ENCODE measurements around the gene IGSF5. TPM values are rescaled to one million over a fixed set of nuclear protein-coding genes. Genes with fewer than 3 reads are reported as not detected.
"Not testable (repeated sequence)": the region's sequence is repeated elsewhere in the genome, so short reads cannot be mapped to it uniquely, and the experiment has no call there.

The IGSF5 gene
- not detected for total RNA-seq (ENCODE audit: unreplicated experiment)
- long read RNA-seq: 0 reads

DNA sequence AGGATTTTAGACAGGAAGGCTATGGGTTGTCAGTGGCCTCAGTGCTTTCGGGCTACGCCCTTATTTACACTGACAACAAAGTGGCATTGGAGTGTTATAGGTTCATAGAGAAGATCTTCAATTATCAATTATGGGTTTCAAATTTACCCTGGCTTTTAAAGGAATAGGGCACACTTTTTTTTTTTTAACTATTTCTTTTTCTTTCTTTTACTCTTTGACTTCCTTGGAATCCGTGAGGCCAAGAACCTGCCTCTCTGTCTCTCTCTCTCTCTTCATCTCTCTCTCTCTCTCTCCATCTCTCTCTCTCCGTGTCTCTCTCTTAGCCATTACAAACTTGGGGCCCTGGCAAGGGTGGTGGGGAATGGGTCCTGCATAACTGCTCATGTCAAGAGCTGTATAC, at the start of gene IGSF5:
TSS of gene IGSF5 (plus strand) at position 301 of the 400 bp plus-strand sequence. CDS start 327 bp downstream, outside the sequence.
- H3K27ac Mint-ChIP-seq (ENCODE audit: unreplicated experiment); H3K4me3 Mint-ChIP-seq (ENCODE audit: unreplicated experiment); H3K27me3 Mint-ChIP-seq (ENCODE audit: unreplicated experiment); H3K4me1 Mint-ChIP-seq (ENCODE audit: low read depth, unreplicated experiment); H3K9me3 Mint-ChIP-seq (ENCODE audit: unreplicated experiment); DNase-seq; H3K36me3 Mint-ChIP-seq (ENCODE audit: unreplicated experiment): not testable (repeated sequence)

DNA sequence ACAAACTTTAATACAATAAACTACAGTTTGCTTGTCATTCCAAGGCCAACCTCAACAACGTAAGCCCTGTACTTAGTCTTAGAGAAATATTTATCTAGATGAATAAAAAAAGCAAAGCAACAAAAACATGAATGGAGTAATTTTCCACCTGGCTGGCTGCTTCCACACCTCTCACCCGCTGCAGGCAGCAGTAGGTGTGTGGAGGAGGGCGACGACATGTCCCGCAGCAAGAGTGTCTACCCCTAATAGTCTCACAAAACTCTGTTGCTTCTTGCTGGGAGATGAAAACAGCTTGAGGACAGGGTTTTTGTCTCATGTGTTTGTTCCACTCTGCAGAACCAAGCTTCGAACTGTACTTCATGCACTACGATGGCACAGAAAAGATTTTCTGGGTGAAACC, 48.8 kb upstream of the IGSF5 start:
- H3K27me3 Mint-ChIP-seq (ENCODE audit: unreplicated experiment): no peaks in the 10 kb centered on the region
- no peak for DNase-seq
- H3K27ac Mint-ChIP-seq (ENCODE audit: unreplicated experiment): no peak overlapping the region
- H3K4me3 Mint-ChIP-seq (ENCODE audit: unreplicated experiment): no peak overlapping the region
- H3K9me3 Mint-ChIP-seq (ENCODE audit: unreplicated experiment): peaks cover 2% of the 10 kb centered on the region
- no peaks in the 10 kb centered on the region for H3K4me1 Mint-ChIP-seq (ENCODE audit: low read depth, unreplicated experiment)
- TF ChIP-seq, protein P1, sequence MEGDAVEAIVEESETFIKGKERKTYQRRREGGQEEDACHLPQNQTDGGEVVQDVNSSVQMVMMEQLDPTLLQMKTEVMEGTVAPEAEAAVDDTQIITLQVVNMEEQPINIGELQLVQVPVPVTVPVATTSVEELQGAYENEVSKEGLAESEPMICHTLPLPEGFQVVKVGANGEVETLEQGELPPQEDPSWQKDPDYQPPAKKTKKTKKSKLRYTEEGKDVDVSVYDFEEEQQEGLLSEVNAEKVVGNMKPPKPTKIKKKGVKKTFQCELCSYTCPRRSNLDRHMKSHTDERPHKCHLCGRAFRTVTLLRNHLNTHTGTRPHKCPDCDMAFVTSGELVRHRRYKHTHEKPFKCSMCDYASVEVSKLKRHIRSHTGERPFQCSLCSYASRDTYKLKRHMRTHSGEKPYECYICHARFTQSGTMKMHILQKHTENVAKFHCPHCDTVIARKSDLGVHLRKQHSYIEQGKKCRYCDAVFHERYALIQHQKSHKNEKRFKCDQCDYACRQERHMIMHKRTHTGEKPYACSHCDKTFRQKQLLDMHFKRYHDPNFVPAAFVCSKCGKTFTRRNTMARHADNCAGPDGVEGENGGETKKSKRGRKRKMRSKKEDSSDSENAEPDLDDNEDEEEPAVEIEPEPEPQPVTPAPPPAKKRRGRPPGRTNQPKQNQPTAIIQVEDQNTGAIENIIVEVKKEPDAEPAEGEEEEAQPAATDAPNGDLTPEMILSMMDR (IDR thresholded peaks at IDR 0.05; ENCODE audit: partially characterized antibody, unreplicated experiment): no peak
- no peaks in the 10 kb centered on the region for H3K36me3 Mint-ChIP-seq (ENCODE audit: unreplicated experiment)

DNA sequence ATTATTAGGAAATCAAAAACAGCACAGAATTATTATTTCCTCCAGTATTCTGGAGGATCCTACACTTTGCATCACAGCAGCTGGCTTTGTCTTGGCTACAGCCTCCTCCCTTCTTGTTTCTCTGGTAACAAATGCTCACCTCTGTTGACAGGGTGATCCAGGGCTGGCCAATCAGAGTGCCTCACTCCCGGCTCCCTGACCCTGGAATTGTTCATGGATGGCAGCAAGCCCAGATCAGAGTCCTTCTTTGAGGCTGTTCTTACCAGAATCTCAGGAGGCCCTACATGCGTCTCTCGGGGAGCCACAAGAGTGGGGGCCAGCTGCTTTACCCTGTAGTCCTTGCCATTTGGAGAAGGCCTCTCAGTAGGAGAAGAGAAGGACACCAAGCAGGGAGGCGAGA, 48.4 kb upstream of the IGSF5 start:
- peaks cover 2% of the 10 kb centered on the region for H3K9me3 Mint-ChIP-seq (ENCODE audit: unreplicated experiment)
- no peaks in the 10 kb centered on the region for H3K27me3 Mint-ChIP-seq (ENCODE audit: unreplicated experiment)
- no peak overlapping the region for H3K4me3 Mint-ChIP-seq (ENCODE audit: unreplicated experiment)
- no peaks in the 10 kb centered on the region for H3K4me1 Mint-ChIP-seq (ENCODE audit: low read depth, unreplicated experiment)
- H3K27ac Mint-ChIP-seq (ENCODE audit: unreplicated experiment): no peak overlapping the region
- TF ChIP-seq, protein P1 (IDR thresholded peaks at IDR 0.05; ENCODE audit: partially characterized antibody, unreplicated experiment): no peak
- H3K36me3 Mint-ChIP-seq (ENCODE audit: unreplicated experiment): no peaks in the 10 kb centered on the region
- DNase-seq: no peak

DNA sequence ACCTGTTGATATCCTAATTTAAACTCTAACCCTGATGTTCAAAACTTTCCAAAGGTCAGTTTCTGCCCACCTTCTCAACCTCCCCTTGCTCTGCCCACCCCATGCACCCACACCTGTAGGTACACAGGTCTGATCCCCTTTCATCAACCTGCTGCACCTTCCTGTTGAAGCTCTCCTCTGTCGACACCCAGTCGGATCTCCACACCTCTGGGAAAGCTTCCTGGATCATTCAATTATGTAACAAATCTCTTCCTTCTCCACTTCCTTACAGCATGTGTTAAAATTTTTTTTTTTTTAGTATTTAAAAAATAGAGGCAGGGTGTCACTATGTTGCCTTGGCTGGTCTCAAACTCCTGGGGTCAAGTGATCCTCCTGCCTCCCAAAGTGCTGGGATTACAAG, 44.7 kb upstream of the IGSF5 start:
- TF ChIP-seq, protein P1 (IDR thresholded peaks at IDR 0.05; ENCODE audit: partially characterized antibody, unreplicated experiment): no peak
- Mint-ChIP-seq H3K36me3 (ENCODE audit: unreplicated experiment) (peaks cover 11% of the 10 kb centered on the region), H3K27ac (ENCODE audit: unreplicated experiment) (no peak overlapping the region), H3K4me1 (ENCODE audit: low read depth, unreplicated experiment) (no peaks in the 10 kb centered on the region), H3K27me3 (ENCODE audit: unreplicated experiment) (no peaks in the 10 kb centered on the region), H3K4me3 (ENCODE audit: unreplicated experiment) (no peak overlapping the region), H3K9me3 (ENCODE audit: unreplicated experiment) (peaks cover 2% of the 10 kb centered on the region)
- no peak for DNase-seq

DNA sequence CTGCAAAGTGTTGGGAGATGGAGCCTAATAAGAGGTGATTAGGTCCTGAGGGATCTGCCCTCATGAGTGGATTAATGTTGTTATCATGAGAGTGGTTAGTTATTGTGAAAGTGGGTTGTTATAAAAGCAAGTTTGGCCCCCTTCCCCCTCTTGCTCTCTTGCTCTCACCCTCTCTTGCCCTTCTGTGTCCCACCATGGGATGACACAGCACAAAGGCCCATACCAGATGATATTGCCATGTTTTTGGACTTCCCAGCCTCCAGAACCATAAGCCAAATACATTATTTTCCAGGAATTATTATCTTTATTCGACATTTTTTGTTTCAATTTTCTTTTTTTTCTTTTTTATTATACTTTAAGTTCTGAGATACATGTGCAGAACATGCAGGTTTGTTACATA, 41.4 kb upstream of the IGSF5 start:
- Mint-ChIP-seq H3K9me3 (ENCODE audit: unreplicated experiment) (peaks cover 2% of the 10 kb centered on the region), H3K4me3 (ENCODE audit: unreplicated experiment) (no peak overlapping the region), H3K27me3 (ENCODE audit: unreplicated experiment) (no peaks in the 10 kb centered on the region), H3K4me1 (ENCODE audit: low read depth, unreplicated experiment) (no peaks in the 10 kb centered on the region), H3K27ac (ENCODE audit: unreplicated experiment) (no peak overlapping the region), H3K36me3 (ENCODE audit: unreplicated experiment) (peaks cover 11% of the 10 kb centered on the region)
- TF ChIP-seq, protein P1 (IDR thresholded peaks at IDR 0.05; ENCODE audit: partially characterized antibody, unreplicated experiment): no peak
- no peak for DNase-seq

DNA sequence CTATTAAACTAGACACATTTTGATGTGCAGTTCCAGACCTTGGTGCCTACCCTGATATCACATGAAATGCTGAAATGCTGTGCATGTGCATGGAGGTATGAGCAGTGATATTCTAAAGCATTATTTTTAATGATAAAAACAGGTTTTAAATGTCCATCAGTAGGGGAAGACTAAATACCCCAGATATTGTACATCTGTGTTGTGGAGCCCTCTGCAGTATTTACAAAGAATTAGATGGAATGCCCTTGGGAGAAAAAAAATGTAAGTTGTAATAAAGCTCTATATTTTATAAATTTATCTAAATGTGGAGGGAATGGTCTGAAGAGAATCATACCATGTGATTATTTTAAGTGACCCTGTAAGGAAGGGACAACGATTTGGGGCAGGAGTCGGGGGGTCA, 39.1 kb upstream of the IGSF5 start:
- Mint-ChIP-seq H3K36me3 (ENCODE audit: unreplicated experiment) (peaks cover 16% of the 10 kb centered on the region), H3K4me1 (ENCODE audit: low read depth, unreplicated experiment) (no peaks in the 10 kb centered on the region), H3K4me3 (ENCODE audit: unreplicated experiment) (no peak overlapping the region), H3K27ac (ENCODE audit: unreplicated experiment) (no peak overlapping the region), H3K27me3 (ENCODE audit: unreplicated experiment) (no peaks in the 10 kb centered on the region), H3K9me3 (ENCODE audit: unreplicated experiment) (peaks cover 2% of the 10 kb centered on the region)
- TF ChIP-seq, protein P1 (IDR thresholded peaks at IDR 0.05; ENCODE audit: partially characterized antibody, unreplicated experiment): no peak
- no peak for DNase-seq

Data from glutamatergic neuron (in vitro differentiated cells).